ENCODE data around the gene IMMP2L. TPM values are rescaled to one million over a fixed set of nuclear protein-coding genes. Genes with fewer than 3 reads are reported as not detected.

IMMP2L gene
- total and polyA plus RNA-seq, 2 of the 4 experiments (the other 2 are of a cell fraction): 5.8 to 9.3 TPM

DNA sequence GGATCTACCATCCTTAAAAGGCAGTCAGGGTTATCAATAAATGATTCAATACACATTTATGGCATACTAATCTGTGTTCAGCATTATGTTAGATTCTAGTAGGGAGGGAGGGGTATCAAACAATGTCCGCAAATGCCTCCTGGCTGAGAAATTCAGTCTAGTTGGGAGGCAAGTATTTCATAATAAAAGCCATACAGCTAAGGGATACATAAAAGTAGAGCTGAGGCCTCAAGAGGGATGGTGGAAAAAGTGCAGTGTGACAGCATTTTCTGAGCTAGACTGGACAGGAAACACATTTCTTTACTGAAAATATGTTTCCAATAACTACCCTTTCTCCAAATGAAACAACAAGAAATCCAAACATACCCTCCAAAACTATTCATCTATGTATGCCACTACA is 624.1 kb downstream of the IMMP2L start:
- no TSS peak for BruUV-seq (replicated peaks)
- in situ Hi-C loops (cut with MboI; ENCODE audit: low sequenced_read_pairs): no loop called here

More for the DNA sequence above, 624.1 kb downstream of the IMMP2L start:
- no peaks in the 10 kb centered on the region for H3K79me1 ChIP-seq (ENCODE audit: low read depth in 1 of 2, low read length in 2 of 2)
- H4K8ac ChIP-seq (ENCODE audit: low read depth in 2 of 2, low read length in 2 of 2): no peak overlapping the region
- H2BK15ac ChIP-seq (ENCODE audit: low read depth, low read length): no peak overlapping the region
- no peak for ATAC-seq (ENCODE audit: low read depth)
- no peak overlapping the region for H3K4ac ChIP-seq (ENCODE audit: low read depth, low read length)
- H3K56ac ChIP-seq (ENCODE audit: extremely low read depth, insufficient read depth, low read length): no peak overlapping the region
- H2AK9ac ChIP-seq (replicated peaks; ENCODE audit: low read depth, low read length, poor library complexity): no peak overlapping the region
- intact Hi-C loops (cut with micrococcal nuclease): no loop called here
- H2BK5ac ChIP-seq (ENCODE audit: low read depth, low read length, poor library complexity, severe bottlenecking): no peak overlapping the region
- H4K91ac ChIP-seq (ENCODE audit: insufficient read depth, low read depth, low read length): no peak overlapping the region
- H2AK5ac ChIP-seq (ENCODE audit: low read depth, low read length): no peak overlapping the region
- no peak overlapping the region for H3K9ac ChIP-seq (ENCODE audit: low read depth, low read length)
- H3K14ac ChIP-seq (replicated peaks; ENCODE audit: low read depth, low read length): no peak overlapping the region
- no peak overlapping the region for H3K18ac ChIP-seq (ENCODE audit: low read depth, low read length)
- H3K27ac ChIP-seq (ENCODE audit: insufficient read depth, low read length): no peak overlapping the region
- TF ChIP-seq RCOR1 (IDR thresholded peaks at IDR 0.05; ENCODE audit: insufficient replicate concordance, low read length) (no peak), BHLHE40 (IDR thresholded peaks at IDR 0.05; ENCODE audit: low read depth, low read length) (no peak), CEBPB (IDR thresholded peaks at IDR 0.05; ENCODE audit: low read depth, low read length) (no peak), FOS (IDR thresholded peaks at IDR 0.05; ENCODE audit: low read depth, low read length) (no peak), RAD21 (IDR thresholded peaks at IDR 0.05; ENCODE audit: low read length) (no peak), POLR2A (IDR thresholded peaks at IDR 0.05; ENCODE audit: low read depth, low read length) (no peak), MAFK (IDR thresholded peaks at IDR 0.05; ENCODE audit: low read depth, low read length) (no peak), RFX5 (IDR thresholded peaks at IDR 0.05; ENCODE audit: low read depth, low read length) (no peak), SMC3 (IDR thresholded peaks at IDR 0.05; ENCODE audit: low read depth, low read length) (no peak), CHD1 (IDR thresholded peaks at IDR 0.05; ENCODE audit: low read depth, low read length) (no peak), NFE2L2 (IDR thresholded peaks at IDR 0.05; ENCODE audit: low read depth, low read length) (no peak), MXI1 (IDR thresholded peaks at IDR 0.05; ENCODE audit: borderline replicate concordance, low read depth, low read length) (no peak)
- TF ChIP-seq, protein P1, sequence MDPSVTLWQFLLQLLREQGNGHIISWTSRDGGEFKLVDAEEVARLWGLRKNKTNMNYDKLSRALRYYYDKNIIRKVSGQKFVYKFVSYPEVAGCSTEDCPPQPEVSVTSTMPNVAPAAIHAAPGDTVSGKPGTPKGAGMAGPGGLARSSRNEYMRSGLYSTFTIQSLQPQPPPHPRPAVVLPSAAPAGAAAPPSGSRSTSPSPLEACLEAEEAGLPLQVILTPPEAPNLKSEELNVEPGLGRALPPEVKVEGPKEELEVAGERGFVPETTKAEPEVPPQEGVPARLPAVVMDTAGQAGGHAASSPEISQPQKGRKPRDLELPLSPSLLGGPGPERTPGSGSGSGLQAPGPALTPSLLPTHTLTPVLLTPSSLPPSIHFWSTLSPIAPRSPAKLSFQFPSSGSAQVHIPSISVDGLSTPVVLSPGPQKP (IDR thresholded peaks at IDR 0.05; ENCODE audit: borderline replicate concordance, low read depth, low read length): no peak
- TF ChIP-seq, protein P2, sequence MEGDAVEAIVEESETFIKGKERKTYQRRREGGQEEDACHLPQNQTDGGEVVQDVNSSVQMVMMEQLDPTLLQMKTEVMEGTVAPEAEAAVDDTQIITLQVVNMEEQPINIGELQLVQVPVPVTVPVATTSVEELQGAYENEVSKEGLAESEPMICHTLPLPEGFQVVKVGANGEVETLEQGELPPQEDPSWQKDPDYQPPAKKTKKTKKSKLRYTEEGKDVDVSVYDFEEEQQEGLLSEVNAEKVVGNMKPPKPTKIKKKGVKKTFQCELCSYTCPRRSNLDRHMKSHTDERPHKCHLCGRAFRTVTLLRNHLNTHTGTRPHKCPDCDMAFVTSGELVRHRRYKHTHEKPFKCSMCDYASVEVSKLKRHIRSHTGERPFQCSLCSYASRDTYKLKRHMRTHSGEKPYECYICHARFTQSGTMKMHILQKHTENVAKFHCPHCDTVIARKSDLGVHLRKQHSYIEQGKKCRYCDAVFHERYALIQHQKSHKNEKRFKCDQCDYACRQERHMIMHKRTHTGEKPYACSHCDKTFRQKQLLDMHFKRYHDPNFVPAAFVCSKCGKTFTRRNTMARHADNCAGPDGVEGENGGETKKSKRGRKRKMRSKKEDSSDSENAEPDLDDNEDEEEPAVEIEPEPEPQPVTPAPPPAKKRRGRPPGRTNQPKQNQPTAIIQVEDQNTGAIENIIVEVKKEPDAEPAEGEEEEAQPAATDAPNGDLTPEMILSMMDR (conservative IDR thresholded peaks at IDR 0.05; ENCODE audit: low read depth, low read length): no peak
- TF ChIP-seq, protein P3, sequence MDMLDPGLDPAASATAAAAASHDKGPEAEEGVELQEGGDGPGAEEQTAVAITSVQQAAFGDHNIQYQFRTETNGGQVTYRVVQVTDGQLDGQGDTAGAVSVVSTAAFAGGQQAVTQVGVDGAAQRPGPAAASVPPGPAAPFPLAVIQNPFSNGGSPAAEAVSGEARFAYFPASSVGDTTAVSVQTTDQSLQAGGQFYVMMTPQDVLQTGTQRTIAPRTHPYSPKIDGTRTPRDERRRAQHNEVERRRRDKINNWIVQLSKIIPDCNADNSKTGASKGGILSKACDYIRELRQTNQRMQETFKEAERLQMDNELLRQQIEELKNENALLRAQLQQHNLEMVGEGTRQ (IDR thresholded peaks at IDR 0.05; ENCODE audit: low read depth, low read length): no peak
- no peaks in the 10 kb centered on the region for H3K9me1 ChIP-seq (ENCODE audit: insufficient read depth, low read length)
- no peak overlapping the region for H2AFZ ChIP-seq (replicated peaks; ENCODE audit: low read length, poor library complexity)
- POLR2A ChIA-PET (ENCODE audit: unreplicated experiment): no interaction called here
- no peaks in the 10 kb centered on the region for H3K27me3 ChIP-seq (ENCODE audit: control insufficient read depth, insufficient read depth, low read length)
- H3K9me3 ChIP-seq (ENCODE audit: control insufficient read depth, insufficient read depth, low read length): peaks cover 2% of the 10 kb centered on the region; the same call in 1 of the 2 replicates
- WGBS, 2 experiments (ENCODE audit: extremely low coverage in 2 of 2, insufficient read length in 1 of 2): no CpG with 5 or more reads among the region's 1 CpG
- H3K4me2 ChIP-seq (ENCODE audit: low read depth, low read length): no peak overlapping the region
- H3K4me3 ChIP-seq (ENCODE audit: insufficient read depth, low read depth, low read length): no peak overlapping the region
- H3K23ac ChIP-seq (ENCODE audit: low read depth, low read length): no peak overlapping the region
- CTCF ChIA-PET: no interaction called here
- no peak for DNase-seq
- H4K5ac ChIP-seq (ENCODE audit: low read depth, low read length): no peak overlapping the region
- dilution Hi-C loops (cut with HindIII; ENCODE audit: low sequenced_read_pairs, unreplicated experiment): no loop called here
- H2BK120ac ChIP-seq (ENCODE audit: low read depth, low read length): no peak overlapping the region
- H3K36me3 ChIP-seq (ENCODE audit: control insufficient read depth, insufficient read depth, low read length): no peaks in the 10 kb centered on the region
- H3K4me1 ChIP-seq (ENCODE audit: control insufficient read depth, insufficient read depth, low read length): 0 out of 2 replicates have a peak, but pooled peaks cover 3% of the 10 kb centered on the region
- no peaks in the 10 kb centered on the region for H4K20me1 ChIP-seq (ENCODE audit: insufficient read depth, low read length)
- H2BK20ac ChIP-seq (ENCODE audit: low read depth, low read length): no peak overlapping the region
